Fibroblast of peridontal ligament (primary cell): ENCODE results near the gene SUCLG2.

Experiments
- DNase-seq: peaks from one replicate; pipeline ENCODE4 v3.0.0-alpha.2; 2010; ENCODE audit errors: extremely low read depth

The SUCLG2 gene

GRCh38 chr3:67460841-67461510 lies 193.4 kb downstream of the SUCLG2 start:
- no peak for DNase-seq

GRCh38 chr3:67459796-67460195 lies 194.6 kb downstream of the SUCLG2 start:
- DNase-seq: peak; percentile 57

GRCh38 chr3:67458896-67459530 lies 195.4 kb downstream of the SUCLG2 start:
- peak; percentile 64 for DNase-seq

GRCh38 chr3:67458408-67458807 lies 196.0 kb downstream of the SUCLG2 start:
- DNase-seq: peak; percentile 17

GRCh38 chr3:67453628-67454027 lies 200.8 kb downstream of the SUCLG2 start:
- no peak for DNase-seq

- no peak for DNase-seq
These were observed 204.3 kb downstream of the SUCLG2 start for GRCh38 chr3:67450153-67450552.

GRCh38 chr3:67447393-67447792 lies 207.0 kb downstream of the SUCLG2 start:
- DNase-seq: no peak

GRCh38 chr3:67437789-67438188 lies 216.6 kb downstream of the SUCLG2 start:
- DNase-seq: no peak

- no peak for DNase-seq
These were observed 217.3 kb downstream of the SUCLG2 start for GRCh38 chr3:67437090-67437489.

- DNase-seq: no peak
These were observed 221.3 kb downstream of the SUCLG2 start for GRCh38 chr3:67433109-67433508.

- DNase-seq: no peak
These were observed 222.5 kb downstream of the SUCLG2 start for GRCh38 chr3:67431887-67432286.

- no peak for DNase-seq
These were observed 230.7 kb downstream of the SUCLG2 start for GRCh38 chr3:67423722-67424121.

- DNase-seq: no peak
These were observed 232.5 kb downstream of the SUCLG2 start for GRCh38 chr3:67421912-67422311.

GRCh38 chr3:67419779-67420178 lies 234.6 kb downstream of the SUCLG2 start:
- no peak for DNase-seq

GRCh38 chr3:67419218-67419529 lies 235.2 kb downstream of the SUCLG2 start:
- no peak for DNase-seq

GRCh38 chr3:67418426-67419217 lies 235.8 kb downstream of the SUCLG2 start:
- peak; percentile 34 for DNase-seq

GRCh38 chr3:67416703-67417102 lies 237.7 kb downstream of the SUCLG2 start:
- peak; percentile 14 for DNase-seq

GRCh38 chr3:67415511-67415910 lies 238.9 kb downstream of the SUCLG2 start:
- peak; percentile 58 for DNase-seq

GRCh38 chr3:67414740-67415139 lies 239.7 kb downstream of the SUCLG2 start:
- DNase-seq: no peak

GRCh38 chr3:67405193-67405592 lies 249.2 kb downstream of the SUCLG2 start:
- no peak for DNase-seq

- DNase-seq: no peak
These were observed 251.5 kb downstream of the SUCLG2 start for GRCh38 chr3:67402873-67403272.

- no peak for DNase-seq
These were observed 252.5 kb downstream of the SUCLG2 start for GRCh38 chr3:67401921-67402320.

GRCh38 chr3:67400476-67400875 lies 253.9 kb downstream of the SUCLG2 start:
- DNase-seq: no peak
